Measurements from ENCODE around the gene RSAD2.

DNA sequence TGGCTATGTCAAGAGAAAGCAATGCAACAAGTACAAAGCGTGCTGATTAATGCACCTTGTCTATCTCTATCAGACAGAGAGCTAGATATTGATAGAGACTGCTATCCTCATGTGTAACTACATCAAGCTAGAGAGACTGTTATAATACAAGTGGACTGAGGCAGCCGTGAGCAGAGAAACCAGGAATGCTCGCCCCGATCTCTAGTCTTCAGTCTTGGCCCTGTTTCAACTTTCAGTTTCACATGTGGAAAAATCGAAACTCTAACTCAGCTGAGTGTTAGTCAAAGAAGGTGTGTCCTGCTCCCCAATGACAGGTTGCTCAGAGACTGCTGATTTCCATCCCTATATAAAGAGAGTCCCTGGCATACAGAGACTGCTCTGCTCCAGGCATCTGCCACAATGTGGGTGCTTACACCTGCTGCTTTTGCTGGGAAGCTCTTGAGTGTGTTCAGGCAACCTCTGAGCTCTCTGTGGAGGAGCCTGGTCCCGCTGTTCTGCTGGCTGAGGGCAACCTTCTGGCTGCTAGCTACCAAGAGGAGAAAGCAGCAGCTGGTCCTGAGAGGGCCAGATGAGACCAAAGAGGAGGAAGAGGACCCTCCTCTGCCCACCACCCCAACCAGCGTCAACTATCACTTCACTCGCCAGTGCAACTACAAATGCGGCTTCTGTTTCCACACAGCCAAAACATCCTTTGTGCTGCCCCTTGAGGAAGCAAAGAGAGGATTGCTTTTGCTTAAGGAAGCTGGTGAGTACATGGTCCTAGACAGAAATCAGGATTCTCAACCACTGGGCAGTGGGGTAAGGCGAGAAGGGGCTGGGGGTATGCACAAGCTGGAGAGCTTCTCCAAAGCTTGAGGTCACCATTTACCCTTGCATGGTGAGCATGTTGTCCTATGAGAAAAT is at the start of gene RSAD2:
- TF ChIP-seq, protein P1, sequence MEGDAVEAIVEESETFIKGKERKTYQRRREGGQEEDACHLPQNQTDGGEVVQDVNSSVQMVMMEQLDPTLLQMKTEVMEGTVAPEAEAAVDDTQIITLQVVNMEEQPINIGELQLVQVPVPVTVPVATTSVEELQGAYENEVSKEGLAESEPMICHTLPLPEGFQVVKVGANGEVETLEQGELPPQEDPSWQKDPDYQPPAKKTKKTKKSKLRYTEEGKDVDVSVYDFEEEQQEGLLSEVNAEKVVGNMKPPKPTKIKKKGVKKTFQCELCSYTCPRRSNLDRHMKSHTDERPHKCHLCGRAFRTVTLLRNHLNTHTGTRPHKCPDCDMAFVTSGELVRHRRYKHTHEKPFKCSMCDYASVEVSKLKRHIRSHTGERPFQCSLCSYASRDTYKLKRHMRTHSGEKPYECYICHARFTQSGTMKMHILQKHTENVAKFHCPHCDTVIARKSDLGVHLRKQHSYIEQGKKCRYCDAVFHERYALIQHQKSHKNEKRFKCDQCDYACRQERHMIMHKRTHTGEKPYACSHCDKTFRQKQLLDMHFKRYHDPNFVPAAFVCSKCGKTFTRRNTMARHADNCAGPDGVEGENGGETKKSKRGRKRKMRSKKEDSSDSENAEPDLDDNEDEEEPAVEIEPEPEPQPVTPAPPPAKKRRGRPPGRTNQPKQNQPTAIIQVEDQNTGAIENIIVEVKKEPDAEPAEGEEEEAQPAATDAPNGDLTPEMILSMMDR (IDR thresholded peaks at IDR 0.05; ENCODE audit: low read length), result no peak
- TF ChIP-seq EZH2phosphoT487 (IDR thresholded peaks at IDR 0.05; ENCODE audit: low read length) (no peak), EZH2 (optimal IDR thresholded peaks at IDR 0.05; ENCODE audit: low read depth, low read length) (no peak)

All from MM.1S (cell line).